MCF 10A (cell line): ENCODE results near the gene TMEM144. TPM values are rescaled to one million over a fixed set of nuclear protein-coding genes. Genes with fewer than 3 reads are reported as not detected.

ENCODE experiments used
- BruUV-seq: library from RNA; stranded (reverse); fragments of 400-500 nt; replicated peaks from 2 replicates; lab custom pipeline; 2021; lab: Mats Ljungman, UMichigan
- CTCF ChIA-PET: fragments of 300-600 bp; sonication (Branson Sonifier 250); formaldehyde crosslinking; extraction: SDS; loops from one replicate; lab custom pipeline; 2021; ENCODE audit warnings: antibody characterized with exemption, inconsistent platforms; lab: Yijun Ruan, JAX
- POLR2A ChIA-PET: fragments of 300-600, 350-650 bp; sonication (Branson Sonifier 250); formaldehyde crosslinking; extraction: SDS; loops from one replicate; lab custom pipeline; 2020; ENCODE audit warnings: antibody characterized with exemption, inconsistent platforms; lab: Yijun Ruan, JAX
- DNase-seq: peaks from one replicate; pipeline ENCODE4 v3.0.0-alpha.2; 2018; ENCODE audit not compliant: unreplicated experiment
- H3K27ac Mint-ChIP-seq: one replicate; pipeline ENCODE4 v1.8.0; 2022; ENCODE audit warnings: mild to moderate bottlenecking, low read depth, mixed read lengths; ENCODE audit not compliant: unreplicated experiment
- H3K27me3 Mint-ChIP-seq: one replicate; pipeline ENCODE4 v1.8.0; 2022; ENCODE audit warnings: mixed read lengths; ENCODE audit not compliant: insufficient read depth, unreplicated experiment
- H3K36me3 Mint-ChIP-seq: one replicate; pipeline ENCODE4 v1.8.0; 2022; ENCODE audit warnings: mild to moderate bottlenecking, moderate library complexity, mixed read lengths; ENCODE audit not compliant: insufficient read depth, unreplicated experiment
- H3K4me1 Mint-ChIP-seq: one replicate; pipeline ENCODE4 v1.8.0; 2022; ENCODE audit warnings: mixed read lengths; ENCODE audit not compliant: insufficient read depth, unreplicated experiment
- H3K4me3 Mint-ChIP-seq: one replicate; pipeline ENCODE4 v1.8.0; 2022; ENCODE audit warnings: mild to moderate bottlenecking, moderate library complexity, mixed read lengths; ENCODE audit not compliant: unreplicated experiment
- H3K9me3 Mint-ChIP-seq: one replicate; pipeline ENCODE4 v1.8.0; 2022; ENCODE audit warnings: mixed read lengths; ENCODE audit not compliant: unreplicated experiment
- CTCF ChIP-seq: fragments of 200-600 bp; IDR thresholded peaks from one replicate; pipeline ENCODE4 v1.8.0; 2022; ENCODE audit warnings: antibody characterized with exemption, mild to moderate bottlenecking; ENCODE audit not compliant: unreplicated experiment
- intact Hi-C: fragments of 100-400 bp; cut with micrococcal nuclease; formaldehyde crosslinking; loops from 2 replicates; pipeline ENCODE4 v1.14.1; 2022
- total RNA-seq: library from RNA; stranded (reverse); gene quantifications from 2 replicates; pipeline ENCODE4 v1.2.3, GENCODE V29; 2022

Gene TMEM144
- total RNA-seq, 1 experiment from 2014 or later = 6.4 TPM

GRCh38 chr4:158234671-158235070 is 24.4 kb downstream of the TMEM144 start:
- H3K4me1 Mint-ChIP-seq = no peaks in the 10 kb centered on the region
- no peaks in the 10 kb centered on the region for H3K9me3 Mint-ChIP-seq
- BruUV-seq = no TSS peak
- intact Hi-C loops = no loop called here
- peaks cover 6% of the 10 kb centered on the region for H3K36me3 Mint-ChIP-seq
- H3K27ac Mint-ChIP-seq = no peak overlapping the region
- POLR2A ChIA-PET = no interaction called here
- H3K27me3 Mint-ChIP-seq = no peaks in the 10 kb centered on the region
- CTCF ChIA-PET = no interaction called here
- TF ChIP-seq CTCF = no peak
- no peak overlapping the region for H3K4me3 Mint-ChIP-seq
- no peak for DNase-seq

- no TSS peak for BruUV-seq
- H3K27ac Mint-ChIP-seq = no peak overlapping the region
- ChIA-PET POLR2A (no interaction called here), CTCF (no interaction called here)
- H3K4me3 Mint-ChIP-seq = no peak overlapping the region
- no peaks in the 10 kb centered on the region for H3K9me3 Mint-ChIP-seq
- no peaks in the 10 kb centered on the region for H3K4me1 Mint-ChIP-seq
- DNase-seq = no peak
- intact Hi-C loops = no loop called here
- no peaks in the 10 kb centered on the region for H3K27me3 Mint-ChIP-seq
- peaks cover 6% of the 10 kb centered on the region for H3K36me3 Mint-ChIP-seq
- TF ChIP-seq CTCF = no peak
These were observed 26.2 kb downstream of the TMEM144 start for GRCh38 chr4:158236304-158237030.

GRCh38 chr4:158238575-158238974 is 28.3 kb downstream of the TMEM144 start:
- Mint-ChIP-seq H3K27me3 (no peaks in the 10 kb centered on the region), H3K4me3 (no peak overlapping the region), H3K9me3 (no peaks in the 10 kb centered on the region), H3K36me3 (peaks cover 11% of the 10 kb centered on the region), H3K27ac (no peak overlapping the region), H3K4me1 (no peaks in the 10 kb centered on the region)
- intact Hi-C loops = no loop called here
- no peak for TF ChIP-seq CTCF
- POLR2A ChIA-PET = no interaction called here
- CTCF ChIA-PET = no interaction called here
- no peak for DNase-seq
- no TSS peak for BruUV-seq

- BruUV-seq = no TSS peak
- DNase-seq = no peak
- CTCF ChIA-PET = no interaction called here
- no peaks in the 10 kb centered on the region for H3K9me3 Mint-ChIP-seq
- no peaks in the 10 kb centered on the region for H3K27me3 Mint-ChIP-seq
- no peak overlapping the region for H3K4me3 Mint-ChIP-seq
- intact Hi-C loops = no loop called here
- POLR2A ChIA-PET = no interaction called here
- no peak for TF ChIP-seq CTCF
- H3K36me3 Mint-ChIP-seq = peaks cover 14% of the 10 kb centered on the region
- H3K4me1 Mint-ChIP-seq = no peaks in the 10 kb centered on the region
- no peak overlapping the region for H3K27ac Mint-ChIP-seq
These were observed 28.9 kb downstream of the TMEM144 start for GRCh38 chr4:158239196-158239595.
